IPS-20b (cell line): Measurements from ENCODE around the gene TTPAL.

Experiments
- H3K27ac ChIP-seq: one replicate; pipeline ENCODE4 v1.5.1; 2013; ENCODE audit warnings: low read length
- H3K27me3 ChIP-seq: 2 replicates; pipeline ENCODE4 v1.6.1; 2013; ENCODE audit warnings: mild to moderate bottlenecking, low read length, inconsistent platforms; ENCODE audit not compliant: insufficient read depth
- H3K36me3 ChIP-seq: 2 replicates; pipeline ENCODE4 v1.6.1; 2013; ENCODE audit warnings: low read depth, mild to moderate bottlenecking, inconsistent platforms, low read length, moderate library complexity; ENCODE audit not compliant: insufficient read depth
- H3K4me1 ChIP-seq: 2 replicates; pipeline ENCODE4 v1.6.1; 2013; ENCODE audit warnings: mild to moderate bottlenecking, control low read depth, inconsistent platforms, low read length, moderate library complexity; ENCODE audit not compliant: insufficient read depth
- H3K4me3 ChIP-seq: 2 replicates; pipeline ENCODE4 v1.5.1; 2013; ENCODE audit warnings: mild to moderate bottlenecking, low read length, inconsistent platforms
- H3K9ac ChIP-seq: 2 replicates; pipeline ENCODE4 v1.6.1; 2013; ENCODE audit warnings: low read depth, mild to moderate bottlenecking, inconsistent platforms, low read length, moderate library complexity
- H3K9me3 ChIP-seq: 2 replicates; pipeline ENCODE4 v1.6.1; 2013; ENCODE audit warnings: mild to moderate bottlenecking, low read depth, low read length, inconsistent platforms; ENCODE audit not compliant: insufficient read depth

TTPAL gene

DNA sequence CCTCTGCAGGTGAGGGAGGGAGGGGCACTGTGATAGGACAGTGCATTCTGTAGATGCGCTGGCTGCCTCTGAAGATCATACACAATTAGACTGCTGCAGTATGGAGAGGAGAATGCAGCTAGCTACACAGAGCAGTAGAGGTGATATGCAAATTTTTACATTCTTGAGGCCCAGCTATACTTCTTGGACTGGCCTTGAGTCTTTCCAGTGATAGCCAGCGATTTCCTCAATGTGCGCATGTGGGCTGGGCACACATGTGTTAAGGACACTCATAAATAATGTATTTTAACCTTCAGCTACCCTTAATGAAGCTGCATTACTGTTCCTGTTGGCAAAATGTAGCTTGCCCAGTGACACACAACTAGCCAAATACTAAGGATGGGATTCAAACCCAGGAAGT lies 19.0 kb downstream of the TTPAL start:
- Histone ChIP-seq H3K9me3 (no peaks in the 10 kb centered on the region), H3K4me1 (no peaks in the 10 kb centered on the region; the same call in 1 of the 2 replicates), H3K36me3 (peaks cover 82% of the 10 kb centered on the region), H3K9ac (no peak overlapping the region), H3K27ac (no peak overlapping the region), H3K4me3 (no peak overlapping the region), H3K27me3 (no peaks in the 10 kb centered on the region)

DNA sequence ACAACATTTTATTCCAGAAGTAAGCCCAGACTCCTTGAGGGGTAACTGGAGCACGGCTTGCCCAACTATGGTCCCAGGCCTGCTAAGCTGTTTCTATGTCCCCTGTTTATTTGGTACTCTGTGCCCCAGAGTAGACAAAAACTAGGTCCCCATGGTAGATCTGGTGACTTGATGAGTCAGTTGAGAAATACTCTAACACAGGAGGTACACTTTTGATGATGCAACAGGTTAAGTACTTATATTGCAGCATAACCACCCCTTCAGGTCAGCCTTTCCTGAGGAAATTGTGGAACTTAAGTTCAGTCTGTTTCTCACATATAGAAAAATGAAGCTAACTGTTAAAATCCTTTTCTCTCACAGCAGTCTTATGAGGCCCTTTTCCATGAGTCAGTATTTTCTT lies 19.6 kb downstream of the TTPAL start:
- no peaks in the 10 kb centered on the region for H3K9me3 ChIP-seq
- no peaks in the 10 kb centered on the region for H3K27me3 ChIP-seq
- no peak overlapping the region for H3K27ac ChIP-seq
- H3K4me3 ChIP-seq: no peak overlapping the region
- no peaks in the 10 kb centered on the region; the same call in 1 of the 2 replicates for H3K4me1 ChIP-seq
- no peak overlapping the region for H3K9ac ChIP-seq
- peaks cover 81% of the 10 kb centered on the region for H3K36me3 ChIP-seq

DNA sequence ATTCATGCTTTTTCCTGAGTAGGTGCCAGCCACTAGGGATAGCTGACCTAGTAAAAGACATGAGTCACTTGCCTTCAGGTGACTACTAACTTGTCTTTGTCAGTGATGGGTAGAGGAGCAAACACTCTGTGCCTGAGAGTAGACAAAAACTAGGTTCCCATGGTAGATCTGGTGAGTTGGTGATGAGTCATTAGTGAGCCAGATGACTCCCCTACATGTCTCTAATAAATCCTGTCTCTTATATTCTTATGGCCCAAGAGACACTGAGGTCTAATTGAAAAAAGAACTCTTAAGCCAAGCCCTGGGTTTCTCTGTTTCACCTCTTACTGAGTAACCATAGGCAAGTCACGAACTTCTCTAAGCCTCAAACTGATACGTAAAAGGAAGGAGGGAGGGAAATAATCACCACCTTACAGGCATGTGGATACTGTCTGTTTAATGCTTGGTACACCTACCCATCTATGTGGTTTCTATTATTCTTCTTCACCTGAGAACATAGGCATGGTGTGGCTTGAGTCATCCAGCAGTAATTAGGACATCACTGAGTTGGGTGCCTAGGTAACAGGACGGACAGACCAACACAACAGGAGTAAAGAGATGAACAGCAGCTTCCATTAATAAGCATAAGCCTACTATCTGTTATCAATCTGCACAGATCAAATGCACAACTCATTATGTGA lies 20.3 kb downstream of the TTPAL start:
- Histone ChIP-seq H3K4me1 (no peaks in the 10 kb centered on the region; the same call in 1 of the 2 replicates), H3K36me3 (peaks cover 84% of the 10 kb centered on the region), H3K4me3 (no peak overlapping the region), H3K27me3 (no peaks in the 10 kb centered on the region), H3K27ac (no peak overlapping the region), H3K9me3 (no peaks in the 10 kb centered on the region), H3K9ac (no peak overlapping the region)

DNA sequence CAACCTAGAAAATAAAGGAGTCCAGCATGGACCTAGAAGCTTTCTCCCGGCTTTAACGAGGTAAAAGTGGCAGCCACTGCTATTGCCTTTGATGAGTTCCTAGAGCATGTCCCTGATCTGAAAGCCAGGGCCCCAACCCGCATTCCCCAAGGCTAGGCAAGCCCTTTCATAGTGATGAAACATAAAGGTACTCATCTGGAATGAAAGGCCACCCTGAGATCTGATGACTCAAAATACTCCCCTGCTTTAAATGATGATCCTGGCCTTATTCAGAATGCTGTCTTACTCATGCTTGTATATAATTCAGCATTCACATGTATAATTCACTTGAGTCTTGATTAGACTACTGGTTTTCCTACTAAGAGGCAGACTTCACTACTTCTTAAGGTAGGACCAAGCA lies 21.3 kb downstream of the TTPAL start:
- Histone ChIP-seq H3K27me3 (no peaks in the 10 kb centered on the region), H3K9ac (no peak overlapping the region; the same call in 1 of the 2 replicates), H3K27ac (no peak overlapping the region), H3K4me1 (no peaks in the 10 kb centered on the region), H3K9me3 (no peaks in the 10 kb centered on the region), H3K4me3 (no peak overlapping the region), H3K36me3 (peaks cover 85% of the 10 kb centered on the region)

DNA sequence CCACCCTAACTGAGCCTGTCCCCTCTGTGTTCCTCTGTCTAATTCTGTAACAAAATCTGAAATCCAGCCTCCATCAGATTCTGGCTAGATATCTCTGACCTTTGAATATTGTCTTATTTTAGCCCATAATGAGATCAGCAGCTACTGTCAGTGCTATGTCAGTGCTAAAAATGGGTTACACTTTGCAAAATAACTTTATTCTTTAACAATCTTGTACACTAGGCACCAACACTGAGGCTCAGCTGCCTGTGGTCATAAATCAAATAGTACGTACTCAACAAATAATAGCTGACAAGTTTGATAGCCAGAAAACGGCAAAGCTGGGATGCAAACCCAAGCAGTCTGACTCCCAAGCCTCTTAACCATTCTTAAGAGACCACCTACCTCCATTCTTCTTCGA lies 22.1 kb downstream of the TTPAL start:
- H3K9ac ChIP-seq: no peak overlapping the region
- no peak overlapping the region for H3K27ac ChIP-seq
- no peak overlapping the region for H3K4me3 ChIP-seq
- H3K27me3 ChIP-seq: no peaks in the 10 kb centered on the region
- no peaks in the 10 kb centered on the region for H3K9me3 ChIP-seq
- no peaks in the 10 kb centered on the region for H3K4me1 ChIP-seq
- peaks cover 85% of the 10 kb centered on the region for H3K36me3 ChIP-seq

DNA sequence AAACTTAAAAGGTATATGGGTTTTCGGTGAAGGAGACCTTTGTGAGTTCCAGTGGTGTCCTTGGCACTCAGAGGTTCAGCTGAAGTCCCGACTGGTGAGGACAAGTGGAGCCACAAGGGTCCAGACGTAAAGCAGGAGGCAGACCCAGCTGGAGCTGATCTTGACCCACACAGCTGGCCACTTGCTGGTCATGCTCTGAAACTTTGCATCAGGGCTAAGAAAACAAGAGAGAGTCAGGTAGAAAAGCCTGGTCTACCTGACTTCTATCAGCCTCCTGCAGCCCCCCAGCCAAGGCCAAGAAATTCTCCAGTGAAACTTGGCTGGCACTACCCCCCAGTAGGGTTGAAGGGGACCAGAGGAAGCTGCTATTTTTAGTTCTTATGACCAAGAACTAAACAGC lies 24.5 kb downstream of the TTPAL start:
- Histone ChIP-seq H3K27me3 (no peaks in the 10 kb centered on the region), H3K4me1 (no peaks in the 10 kb centered on the region), H3K27ac (no peak overlapping the region), H3K9ac (no peak overlapping the region), H3K9me3 (no peaks in the 10 kb centered on the region), H3K36me3 (peaks cover 87% of the 10 kb centered on the region), H3K4me3 (no peak overlapping the region)

DNA sequence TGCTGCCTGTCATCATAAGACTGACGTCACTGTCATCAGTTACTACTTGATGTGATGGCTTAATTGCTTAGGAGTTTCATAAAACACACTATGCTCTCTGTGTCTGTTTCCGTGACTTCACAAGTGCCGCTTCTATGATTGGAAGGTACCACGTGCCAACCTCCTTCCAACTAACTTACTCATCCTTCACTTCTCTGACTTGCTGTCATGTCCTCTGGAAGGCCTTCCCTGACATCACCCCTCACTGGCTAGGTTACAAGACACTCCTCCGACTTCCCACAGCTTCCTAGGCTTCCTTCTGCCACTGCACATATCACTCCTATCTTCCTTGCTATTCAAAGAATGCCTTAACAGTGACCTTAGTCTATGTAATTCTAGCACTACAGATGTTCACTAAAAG lies 25.8 kb downstream of the TTPAL start:
- no peak overlapping the region for H3K27ac ChIP-seq
- H3K36me3 ChIP-seq: peaks cover 77% of the 10 kb centered on the region
- no peak overlapping the region for H3K4me3 ChIP-seq
- H3K9ac ChIP-seq: no peak overlapping the region
- no peaks in the 10 kb centered on the region for H3K4me1 ChIP-seq
- H3K27me3 ChIP-seq: no peaks in the 10 kb centered on the region
- H3K9me3 ChIP-seq: no peaks in the 10 kb centered on the region

DNA sequence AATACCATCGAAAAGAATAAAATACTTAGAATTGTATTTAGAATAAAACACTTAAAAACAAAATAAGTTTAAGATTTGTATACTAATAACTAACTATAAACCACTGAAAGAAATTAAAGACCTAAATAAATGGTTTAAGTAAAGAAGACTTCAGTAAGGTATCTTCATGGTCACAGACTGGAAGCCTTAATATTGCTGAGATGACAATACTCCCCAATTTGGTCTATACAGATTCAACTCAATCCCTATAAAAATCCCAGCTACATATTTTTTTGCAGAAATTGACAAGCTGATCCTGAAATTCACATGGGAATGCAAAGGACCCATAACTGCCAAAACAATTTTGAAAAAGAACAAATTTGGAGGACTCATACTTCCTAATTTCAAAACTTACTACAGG lies 27.3 kb downstream of the TTPAL start:
- Histone ChIP-seq H3K9ac (no peak overlapping the region), H3K27me3 (no peaks in the 10 kb centered on the region), H3K4me1 (no peaks in the 10 kb centered on the region), H3K36me3 (peaks cover 81% of the 10 kb centered on the region), H3K9me3 (no peaks in the 10 kb centered on the region), H3K27ac (no peak overlapping the region), H3K4me3 (no peak overlapping the region)

DNA sequence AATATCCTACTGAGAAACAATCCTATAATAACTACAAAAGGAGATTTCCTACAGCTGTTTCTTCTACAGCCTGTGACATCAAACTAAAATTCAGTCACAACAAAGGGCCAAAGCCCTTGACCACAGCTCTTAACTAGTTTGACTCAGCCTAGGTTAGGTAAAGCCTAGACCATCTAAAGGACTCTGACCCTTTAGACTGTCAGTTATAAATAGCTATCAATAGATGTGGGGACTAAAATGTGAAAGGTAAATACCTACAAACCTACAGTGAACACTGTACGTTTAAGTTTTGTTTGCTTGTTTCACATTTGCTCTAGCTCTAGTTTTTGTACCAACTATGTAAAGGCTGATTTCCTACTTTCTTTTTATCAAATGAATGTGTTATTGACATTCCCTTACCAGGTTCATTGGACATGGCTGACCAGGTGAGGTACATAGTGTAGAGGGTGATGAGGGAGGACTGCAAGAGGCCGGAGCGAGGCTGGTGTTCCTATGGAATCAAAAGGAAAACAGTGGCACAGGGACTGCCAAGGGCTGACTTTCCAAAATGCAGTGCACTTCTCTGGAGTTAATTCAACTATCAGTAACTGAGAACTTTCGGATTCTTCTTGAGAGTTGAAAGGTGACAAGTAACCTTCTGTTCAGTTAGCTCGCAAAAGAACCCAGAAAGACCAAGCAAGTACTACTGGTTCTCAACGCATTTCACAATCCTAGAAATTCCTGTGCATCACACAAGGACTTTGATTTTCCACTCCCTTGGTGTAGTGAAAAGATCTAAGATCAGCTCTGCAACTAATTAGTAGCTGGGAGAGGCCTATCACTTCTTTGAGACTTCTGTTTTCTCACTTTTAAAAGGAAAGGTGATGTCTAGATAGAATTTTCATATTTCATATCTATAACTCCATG lies 29.0 kb downstream of the TTPAL start:
- no peaks in the 10 kb centered on the region for H3K27me3 ChIP-seq
- H3K9me3 ChIP-seq: no peaks in the 10 kb centered on the region
- H3K36me3 ChIP-seq: peaks cover 84% of the 10 kb centered on the region
- H3K9ac ChIP-seq: no peak overlapping the region
- H3K4me1 ChIP-seq: no peaks in the 10 kb centered on the region
- H3K27ac ChIP-seq: no peak overlapping the region
- H3K4me3 ChIP-seq: no peak overlapping the region

DNA sequence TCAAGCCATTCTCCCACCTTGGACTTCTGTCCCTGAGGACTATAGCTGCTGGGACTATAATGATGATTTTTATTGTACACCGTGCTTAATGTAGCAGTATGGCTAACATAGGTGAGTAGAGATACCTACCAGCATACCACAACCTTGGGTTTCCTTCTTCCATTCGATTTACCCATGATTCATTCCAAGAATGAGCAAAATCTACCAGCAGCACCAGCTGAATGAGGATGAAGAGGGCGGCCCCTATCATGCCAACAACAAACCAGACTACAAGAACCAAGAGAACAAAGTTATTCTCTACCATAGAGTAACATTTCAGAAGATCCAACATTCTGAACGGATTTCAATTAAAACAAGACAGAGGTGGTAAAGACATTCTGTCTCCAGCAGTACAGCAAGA lies 34.1 kb downstream of the TTPAL start:
- Histone ChIP-seq H3K27me3 (no peaks in the 10 kb centered on the region), H3K36me3 (peaks cover 51% of the 10 kb centered on the region), H3K9me3 (no peaks in the 10 kb centered on the region), H3K4me3 (no peak overlapping the region), H3K27ac (no peak overlapping the region), H3K9ac (no peak overlapping the region), H3K4me1 (no peaks in the 10 kb centered on the region)

DNA sequence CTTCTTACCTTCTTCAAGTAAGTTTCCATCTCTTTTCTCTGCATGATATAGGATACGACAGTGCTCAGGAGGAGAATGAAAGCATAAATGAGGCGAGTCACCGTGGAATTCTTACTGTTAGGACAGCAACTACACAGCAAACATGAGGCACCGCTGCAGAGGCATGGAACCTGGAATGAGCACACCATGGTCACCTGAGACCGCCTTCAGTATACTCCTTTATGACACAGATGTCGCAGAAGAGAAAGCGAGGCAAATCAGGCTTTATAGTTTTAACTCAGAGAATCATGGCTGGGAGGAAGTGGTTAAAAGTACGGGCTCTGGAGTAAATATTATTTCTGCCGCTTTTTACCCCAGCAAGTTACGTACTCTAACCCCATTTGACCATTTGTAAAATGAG lies 38.2 kb downstream of the TTPAL start:
- Histone ChIP-seq H3K9me3 (no peaks in the 10 kb centered on the region), H3K4me3 (no peak overlapping the region), H3K36me3 (peaks cover 22% of the 10 kb centered on the region), H3K4me1 (no peaks in the 10 kb centered on the region), H3K9ac (no peak overlapping the region), H3K27me3 (no peaks in the 10 kb centered on the region), H3K27ac (no peak overlapping the region)

DNA sequence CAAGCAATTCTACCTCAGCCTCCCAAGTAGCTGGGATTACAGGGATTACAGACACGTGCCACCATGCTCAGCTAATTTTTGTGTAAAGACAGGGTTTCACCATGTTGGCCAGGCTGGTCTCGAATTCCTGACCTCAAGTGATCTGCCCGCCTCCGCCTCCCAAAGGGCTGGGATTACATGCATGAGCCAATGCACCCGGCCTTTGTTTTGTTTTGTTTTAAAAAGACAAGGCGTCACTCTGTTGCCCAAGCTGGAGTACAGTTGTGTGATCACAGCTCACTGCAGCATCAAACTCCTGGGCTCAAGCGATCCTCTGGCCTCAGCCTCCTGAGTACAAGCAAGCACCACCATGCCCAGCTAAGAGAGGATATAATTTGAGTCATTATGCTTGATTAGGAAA lies 40.8 kb downstream of the TTPAL start:
- Histone ChIP-seq H3K4me3 (no peak overlapping the region), H3K9me3 (no peaks in the 10 kb centered on the region), H3K9ac (no peak overlapping the region), H3K27ac (no peak overlapping the region), H3K36me3 (peaks cover 6% of the 10 kb centered on the region; the same call in 1 of the 2 replicates), H3K4me1 (peaks cover 9% of the 10 kb centered on the region; the same call in 1 of the 2 replicates), H3K27me3 (no peaks in the 10 kb centered on the region)
